SK-N-SH (cell line): Measurements from ENCODE around the gene SYNPR. TPM values are rescaled to one million over a fixed set of nuclear protein-coding genes. Genes with fewer than 3 reads are reported as not detected.

ENCODE experiments used
- CTCF ChIA-PET: fragments of 300-600, 350-600 bp; formaldehyde crosslinking; extraction: SDS; loops from one replicate; lab custom pipeline; 2021; lab: Yijun Ruan, JAX
- POLR2A ChIA-PET: fragments of 350-600 bp; sonication (Branson Sonifier 250); formaldehyde crosslinking; extraction: SDS; loops from one replicate; lab custom pipeline; 2020; ENCODE audit warnings: antibody characterized with exemption, inconsistent platforms; lab: Yijun Ruan, JAX
- DNase-seq: peaks from one replicate; pipeline ENCODE4 v3.0.0; 2012
- H2AFZ ChIP-seq: fragments of 200-600 bp; sonication (generic); 2 replicates; pipeline ENCODE4 v1.8.1; 2016; ENCODE audit warnings: antibody characterized with exemption, mild to moderate bottlenecking, low read depth
- H3F3A ChIP-seq: fragments of 200-600 bp; sonication (generic); replicated peaks from 2 replicates; pipeline ENCODE3; 2016; ENCODE audit warnings: antibody characterized with exemption, mild to moderate bottlenecking; ENCODE audit not compliant: insufficient read depth
- H3K27ac ChIP-seq, 2 experiments: fragments of 200-500 bp in 1 of 2; fragments of 200-600 bp in 1 of 2; sonication (Bioruptor generic) in 1 of 2; sonication (generic), shearing (Covaris generic) in 1 of 2; 2 replicates each; pipeline versions ENCODE4 v1.5.1 to v1.6.1; 2014 to 2016; ENCODE audit warnings: low read depth in 2 of 2, inconsistent platforms in 1 of 2, low read length in 1 of 2, mild to moderate bottlenecking in 1 of 2, mixed read lengths in 1 of 2
- H3K27me3 ChIP-seq: fragments of 200-600 bp; sonication (generic), shearing (Covaris generic); 2 replicates; pipeline ENCODE4 v1.6.1; 2016; ENCODE audit warnings: mixed run types; ENCODE audit not compliant: insufficient read depth
- H3K36me3 ChIP-seq, 2 experiments: fragments of 200-500 bp in 1 of 2; fragments of 200-600 bp in 1 of 2; sonication (Bioruptor generic) in 1 of 2; sonication (generic) in 1 of 2; replicated peaks in 1 of 2; 2 replicates each; pipeline versions ENCODE3 to v1.5.1; 2014 to 2016; ENCODE audit warnings: low read length in 1 of 2, mild to moderate bottlenecking in 1 of 2; ENCODE audit not compliant: insufficient read depth in 2 of 2, control insufficient read depth in 1 of 2
- H3K4me1 ChIP-seq, 2 experiments: fragments of 200-500 bp in 1 of 2; fragments of 200-600 bp in 1 of 2; sonication (Bioruptor generic) in 1 of 2; sonication (generic), shearing (Covaris generic) in 1 of 2; 2 replicates each; pipeline versions ENCODE4 v1.5.1 to v1.6.1; 2014 to 2016; ENCODE audit warnings: low read depth in 1 of 2, low read length in 1 of 2, mixed run types in 1 of 2; ENCODE audit not compliant: insufficient read depth in 2 of 2, control insufficient read depth in 1 of 2
- H3K4me2 ChIP-seq: fragments of 200-600 bp; sonication (generic), shearing (Covaris generic); 2 replicates; pipeline ENCODE4 v1.6.1; 2017; ENCODE audit warnings: mixed run types
- H3K4me3 ChIP-seq, 2 experiments: fragments of 200-500 bp in 1 of 2; fragments of 200-600 bp in 1 of 2; sonication (Bioruptor generic) in 1 of 2; sonication (generic), shearing (Covaris generic) in 1 of 2; 2 replicates each; pipeline versions ENCODE4 v1.5.1 to v1.8.1; 2014 to 2016; ENCODE audit warnings: low read depth in 2 of 2, inconsistent platforms in 1 of 2, low read length in 1 of 2, mild to moderate bottlenecking in 1 of 2, mixed read lengths in 1 of 2, moderate library complexity in 1 of 2
- H3K79me2 ChIP-seq: fragments of 200-600 bp; sonication (generic); 2 replicates; pipeline ENCODE4 v1.8.1; 2017; ENCODE audit warnings: mild to moderate bottlenecking; ENCODE audit not compliant: insufficient read depth
- H3K9ac ChIP-seq: fragments of 200-600 bp; sonication (generic); 2 replicates; pipeline ENCODE4 v1.6.1; 2017; ENCODE audit warnings: mixed run types
- H3K9me2 ChIP-seq: fragments of 200-600 bp; sonication (generic); 2 replicates; pipeline ENCODE4 v1.6.1; 2017; ENCODE audit warnings: mixed run types
- H3K9me3 ChIP-seq: fragments of 200-600 bp; sonication (generic); 2 replicates; pipeline ENCODE4 v1.6.1; 2017; ENCODE audit warnings: mixed run types, mild to moderate bottlenecking, moderate library complexity
- H4K20me1 ChIP-seq: fragments of 200-600 bp; sonication (generic); 2 replicates; pipeline ENCODE4 v1.6.1; 2017; ENCODE audit warnings: mild to moderate bottlenecking, mixed run types; ENCODE audit not compliant: insufficient read depth
- CTCF ChIP-seq: fragments of 200-600 bp; sonication (generic); IDR thresholded peaks from 2 replicates; pipeline ENCODE4 v1.6.1; 2017; ENCODE audit warnings: antibody characterized with exemption, mild to moderate bottlenecking, moderate library complexity
- ELF1 ChIP-seq: IDR thresholded peaks from 2 replicates; pipeline ENCODE4 v1.4.0; 2012
- EP300 ChIP-seq, 2 experiments: IDR thresholded peaks; 2 replicates each; pipeline versions ENCODE4 v1.4.0 to v1.6.1; 2012; ENCODE audit warnings: borderline replicate concordance in 1 of 2, low read depth in 1 of 2, low read length in 1 of 2
- EZH2phosphoT487 ChIP-seq: fragments of 200-600 bp; sonication (generic); IDR thresholded peaks from 2 replicates; pipeline ENCODE4 v1.6.1; 2017; ENCODE audit warnings: low read depth, mixed run types, mild to moderate bottlenecking, antibody characterized with exemption, moderate library complexity, borderline replicate concordance
- FOXJ3 ChIP-seq: sonication (generic); formaldehyde crosslinking; IDR thresholded peaks from 2 replicates; pipeline ENCODE4 v1.5.1; 2020; ENCODE audit warnings: mild to moderate bottlenecking, missing genetic modification reagents
- GABPA ChIP-seq: IDR thresholded peaks from 2 replicates; pipeline ENCODE4 v1.4.0; 2012; ENCODE audit warnings: low read depth, mild to moderate bottlenecking
- GATA2 ChIP-seq: sonication (generic); formaldehyde crosslinking; IDR thresholded peaks from 2 replicates; pipeline ENCODE4 v1.5.0; 2020; ENCODE audit warnings: mild to moderate bottlenecking, missing genetic modification reagents
- MAX ChIP-seq: IDR thresholded peaks from 2 replicates; pipeline ENCODE4 v1.4.0; 2012; ENCODE audit warnings: low read depth
- NFIC ChIP-seq: IDR thresholded peaks from 2 replicates; pipeline ENCODE4 v1.4.0; 2012; ENCODE audit warnings: borderline replicate concordance
- NRF1 ChIP-seq: IDR thresholded peaks from 2 replicates; pipeline ENCODE4 v1.6.1; 2012; ENCODE audit warnings: low read depth, mild to moderate bottlenecking, low read length
- POLR2AphosphoS5 ChIP-seq: IDR thresholded peaks from 2 replicates; pipeline ENCODE4 v1.6.1; 2012; ENCODE audit warnings: low read depth, low read length
- RCOR1 ChIP-seq: fragments of 150-350 bp; IDR thresholded peaks from 2 replicates; pipeline ENCODE4 v1.6.1; 2017; ENCODE audit warnings: antibody characterized with exemption, low read length
- REST ChIP-seq: IDR thresholded peaks from 2 replicates; pipeline ENCODE4 v1.6.1; 2012; ENCODE audit warnings: mild to moderate bottlenecking, low read depth, low read length, moderate library complexity
- RXRA ChIP-seq: IDR thresholded peaks from 2 replicates; pipeline ENCODE4 v1.4.0; 2012; ENCODE audit warnings: low read depth, mild to moderate bottlenecking, borderline replicate concordance
- TAF1 ChIP-seq: IDR thresholded peaks from 2 replicates; pipeline ENCODE4 v1.6.1; 2012; ENCODE audit warnings: low read depth, mild to moderate bottlenecking, low read length, moderate library complexity, borderline replicate concordance
- TEAD4 ChIP-seq: IDR thresholded peaks from 2 replicates; pipeline ENCODE4 v1.4.0; 2012; ENCODE audit warnings: mild to moderate bottlenecking, borderline replicate concordance; ENCODE audit not compliant: insufficient read depth
- USF1 ChIP-seq: IDR thresholded peaks from 2 replicates; pipeline ENCODE4 v1.4.0; 2012; ENCODE audit warnings: low read depth, borderline replicate concordance
- USF2 ChIP-seq: fragments of 150-350 bp; IDR thresholded peaks from 2 replicates; pipeline ENCODE4 v1.6.1; 2017; ENCODE audit warnings: antibody characterized with exemption, low read length, low read depth, borderline replicate concordance
- YY1 ChIP-seq: IDR thresholded peaks from 2 replicates; pipeline ENCODE4 v1.4.0; 2012; ENCODE audit warnings: low read depth, mild to moderate bottlenecking
- WGBS: methylation state at CpG from one replicate; pipeline ENCODE4 v1.1.6; 2017; ENCODE audit warnings: low lambda C conversion rate; 5-methylcytosine and 5-hydroxymethylcytosine counted together
- polyA plus RNA-seq, 3 experiments: library from polyadenylated mRNA; depleted of rRNA; stranded (reverse); fragments of >200 nt; gene quantifications; 2 replicates each; pipeline ENCODE4 v1.2.3, GENCODE V29; 2012

The SYNPR gene
- polyA plus RNA-seq, 1 of the 3 experiments (the other 2 are of a cell fraction) = not detected

- no peaks in the 10 kb centered on the region for H3K27me3 ChIP-seq
- H3F3A ChIP-seq = no peaks in the 10 kb centered on the region
- H3K4me2 ChIP-seq = no peak overlapping the region
- H3K9ac ChIP-seq = no peak overlapping the region
- ChIA-PET CTCF (no interaction called here), POLR2A (no interaction called here)
- no peak overlapping the region for H3K4me3 ChIP-seq
- H4K20me1 ChIP-seq = no peaks in the 10 kb centered on the region
- no peaks in the 10 kb centered on the region for H3K79me2 ChIP-seq
- TF ChIP-seq YY1 (no peak), NRF1 (no peak), TEAD4 (no peak), FOXJ3 (CRISPR knock-in tag) (no peak), REST (no peak), EP300 (IDR thresholded peaks at IDR 0.05; ENCODE audit: borderline replicate concordance in 1 of 2, low read depth in 1 of 2, low read length in 1 of 2) (no peak), GATA2 (CRISPR knock-in tag) (no peak), POLR2AphosphoS5 (no peak), GABPA (no peak), USF2 (no peak), TAF1 (no peak), MAX (no peak), NFIC (no peak), RXRA (no peak), USF1 (no peak), ELF1 (no peak), EZH2phosphoT487 (no peak), CTCF (no peak), RCOR1 (no peak)
- TF ChIP-seq, all 33 proteins: peak for 0
- Histone ChIP-seq H3K9me3 (no peaks in the 10 kb centered on the region), H3K36me3 (no peaks in the 10 kb centered on the region), H3K27ac (no peak overlapping the region), H2AFZ (no peak overlapping the region), H3K9me2 (no peaks in the 10 kb centered on the region), H3K4me1 (no peaks in the 10 kb centered on the region)
- no peak for DNase-seq
- WGBS = 78% methylated on average over 1 of the region's 1 CpG
These were observed 260.8 kb downstream of the SYNPR start for GRCh38 chr3:63538919-63539318.
